ENCODE data around the gene IPO4.
"Not testable (repeated sequence)": the region's sequence is repeated elsewhere in the genome, so short reads cannot be mapped to it uniquely, and the experiment has no call there.

Gene IPO4

GRCh38 chr14:24216345-24216699, 27.7 kb upstream of the IPO4 start:
- no peak for DNase-seq

DNA sequence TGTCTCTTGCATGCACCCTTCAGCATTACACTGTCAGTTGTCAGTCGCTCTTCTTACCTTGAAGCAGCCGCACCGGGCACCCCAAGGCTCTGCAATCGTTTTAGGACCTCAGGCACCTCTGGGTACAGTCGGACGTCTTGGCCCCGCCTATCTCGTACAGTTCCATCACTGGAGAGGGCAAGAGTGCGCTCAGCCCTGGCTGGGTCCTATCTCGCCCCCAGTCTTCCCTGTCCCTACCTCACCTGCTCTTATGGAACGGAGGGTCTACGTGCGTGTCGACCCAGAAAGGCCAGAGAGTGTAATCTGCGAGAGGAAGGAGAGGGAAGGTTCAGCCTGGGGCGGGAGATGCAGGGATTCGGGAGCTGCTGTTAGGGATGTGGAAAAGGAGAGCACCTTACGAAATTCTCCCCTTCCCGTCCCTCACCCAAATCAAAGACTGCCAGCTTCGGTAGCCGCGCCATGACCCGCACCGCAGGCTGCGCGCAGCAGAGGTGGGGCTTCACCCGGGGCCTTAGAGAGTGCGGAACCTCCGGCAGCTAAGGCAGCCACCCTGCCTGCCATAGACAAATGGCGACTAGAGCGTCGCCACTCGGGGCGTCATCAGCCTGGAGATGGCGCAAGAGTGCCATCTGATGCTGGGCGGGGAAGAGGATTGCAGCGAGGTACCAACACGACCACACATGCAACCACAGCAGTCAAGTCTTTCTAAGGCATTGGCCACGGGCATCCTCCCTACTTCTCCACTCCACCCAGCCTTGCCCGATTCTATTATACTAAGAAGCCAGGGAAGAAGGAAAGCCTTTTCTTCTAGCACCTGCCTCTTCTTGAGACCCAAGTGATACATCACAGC, 27.1 kb upstream of the IPO4 start, which contains the start of gene MDP1:
TSS of gene MDP1 (minus strand) at position 572 of the 850 bp plus-strand sequence. CDS start at position 461, 111 bp downstream.
- DNase-seq = peak; percentile 70 to 88

DNA sequence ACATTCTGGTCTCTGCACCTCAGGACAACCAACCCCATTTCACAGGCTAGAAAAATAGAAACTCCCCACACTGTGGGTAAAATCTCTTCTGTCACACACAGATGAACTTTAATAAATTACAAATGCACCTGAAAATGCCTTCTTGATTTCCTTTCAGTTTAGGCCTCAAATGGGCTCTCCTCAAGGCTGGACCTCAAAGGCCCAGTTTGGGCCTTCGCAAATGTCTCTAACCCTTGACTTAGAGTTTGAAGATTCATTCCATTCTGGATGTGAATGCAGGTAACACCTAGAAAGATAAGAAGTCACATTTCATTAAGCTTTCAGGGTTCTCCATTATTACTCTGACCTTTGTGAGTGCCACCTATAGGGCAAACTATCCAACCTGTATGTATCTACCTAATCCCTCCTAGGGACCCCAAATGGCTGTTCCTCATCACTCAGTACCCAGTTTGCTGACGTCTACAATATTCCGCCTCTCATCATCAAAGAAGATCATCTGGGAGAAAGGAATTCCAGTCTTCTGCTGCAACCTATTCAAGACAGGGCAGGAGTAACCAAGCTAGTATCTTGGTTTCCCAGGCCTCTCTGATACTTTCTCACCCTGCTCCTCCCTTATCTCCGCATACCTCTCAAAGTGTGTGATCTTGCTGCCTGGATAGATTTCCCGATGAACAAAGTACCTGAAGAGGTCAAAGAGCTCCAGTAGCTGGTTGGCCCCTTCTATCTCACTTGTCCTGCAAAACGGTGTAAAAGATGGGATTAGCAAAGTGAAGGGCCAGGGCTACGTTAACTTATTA, 25.4 kb upstream of the IPO4 start:
- DNase-seq = no peak

GRCh38 chr14:24212924-24213865, 24.6 kb upstream of the IPO4 start, which contains the start of gene CHMP4A:
Gene CHMP4A (minus strand): TSS chr14:24213488. CDS start chr14:24213439, 49 bp downstream.
- DNase-seq = peak; percentile 97 to 98

GRCh38 chr14:24211311-24211710, 22.7 kb upstream of the IPO4 start:
- DNase-seq = no peak

GRCh38 chr14:24207625-24208024, 19.0 kb upstream of the IPO4 start:
- DNase-seq = no peak

DNA sequence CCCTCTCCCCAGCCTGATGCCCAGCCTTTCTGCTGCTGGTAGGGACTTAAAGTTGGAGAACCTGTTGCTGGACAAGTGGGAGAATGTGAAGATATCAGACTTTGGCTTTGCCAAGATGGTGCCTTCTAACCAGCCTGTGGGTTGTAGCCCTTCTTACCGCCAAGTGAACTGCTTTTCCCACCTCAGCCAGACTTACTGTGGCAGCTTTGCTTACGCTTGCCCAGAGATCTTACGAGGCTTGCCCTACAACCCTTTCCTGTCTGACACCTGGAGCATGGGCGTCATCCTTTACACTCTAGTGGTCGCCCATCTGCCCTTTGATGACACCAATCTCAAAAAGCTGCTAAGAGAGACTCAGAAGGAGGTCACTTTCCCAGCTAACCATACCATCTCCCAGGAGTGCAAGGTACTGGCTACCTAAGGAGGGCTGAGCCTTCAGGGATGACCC, 18.5 kb upstream of the IPO4 start:
- no peak for DNase-seq

GRCh38 chr14:24206260-24207103, 17.9 kb upstream of the IPO4 start:
- no peak for DNase-seq

DNA sequence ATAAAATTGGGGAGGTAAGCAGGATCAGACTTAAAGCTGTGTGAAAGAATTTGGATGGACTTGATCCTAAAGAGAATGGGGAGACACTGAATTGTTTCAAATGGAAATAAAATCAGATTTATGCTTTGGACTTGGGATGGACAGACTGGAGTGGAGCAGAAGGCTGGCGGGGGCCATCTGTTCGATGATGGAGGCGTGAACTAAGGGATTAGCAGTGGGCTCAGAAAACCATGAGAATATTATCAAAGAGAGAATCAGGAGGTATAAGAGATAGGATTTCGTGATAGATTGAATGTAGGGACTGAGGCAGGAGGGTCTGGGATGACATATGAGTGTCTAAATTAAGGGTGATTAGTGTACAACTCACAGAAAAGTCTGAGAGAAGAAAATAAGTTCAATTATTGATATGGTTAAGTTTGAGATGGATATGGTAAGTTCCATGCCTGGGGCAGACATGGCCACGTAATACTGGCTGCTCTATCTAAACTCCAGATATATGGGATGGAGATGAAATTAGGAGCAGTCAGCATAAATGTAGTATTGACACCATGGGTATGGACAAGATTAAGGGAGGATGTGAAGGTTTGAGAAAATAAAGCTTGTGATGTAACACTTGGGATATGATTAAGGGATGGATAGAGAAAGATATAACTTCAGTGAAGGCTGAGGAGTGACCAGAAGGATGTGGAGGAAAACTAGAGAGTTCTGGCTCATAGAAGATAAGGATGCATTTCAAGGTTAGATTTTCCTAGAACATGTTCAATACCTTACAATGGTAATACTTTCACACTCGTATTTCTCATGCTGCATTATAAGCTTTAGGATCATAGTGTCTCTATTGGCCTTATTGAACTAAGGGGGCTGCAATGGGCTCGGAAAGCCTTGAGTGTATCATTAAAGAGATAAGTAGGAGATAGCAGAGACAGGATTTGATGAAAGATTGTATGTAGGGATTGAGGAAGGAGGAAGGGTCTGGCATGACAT, 15.8 kb upstream of the IPO4 start:
- no peak for DNase-seq

GRCh38 chr14:24203249-24203886, 14.8 kb upstream of the IPO4 start:
- DNase-seq = not testable (repeated sequence)

GRCh38 chr14:24202538-24202937, 13.9 kb upstream of the IPO4 start:
- not testable (repeated sequence) for DNase-seq

DNA sequence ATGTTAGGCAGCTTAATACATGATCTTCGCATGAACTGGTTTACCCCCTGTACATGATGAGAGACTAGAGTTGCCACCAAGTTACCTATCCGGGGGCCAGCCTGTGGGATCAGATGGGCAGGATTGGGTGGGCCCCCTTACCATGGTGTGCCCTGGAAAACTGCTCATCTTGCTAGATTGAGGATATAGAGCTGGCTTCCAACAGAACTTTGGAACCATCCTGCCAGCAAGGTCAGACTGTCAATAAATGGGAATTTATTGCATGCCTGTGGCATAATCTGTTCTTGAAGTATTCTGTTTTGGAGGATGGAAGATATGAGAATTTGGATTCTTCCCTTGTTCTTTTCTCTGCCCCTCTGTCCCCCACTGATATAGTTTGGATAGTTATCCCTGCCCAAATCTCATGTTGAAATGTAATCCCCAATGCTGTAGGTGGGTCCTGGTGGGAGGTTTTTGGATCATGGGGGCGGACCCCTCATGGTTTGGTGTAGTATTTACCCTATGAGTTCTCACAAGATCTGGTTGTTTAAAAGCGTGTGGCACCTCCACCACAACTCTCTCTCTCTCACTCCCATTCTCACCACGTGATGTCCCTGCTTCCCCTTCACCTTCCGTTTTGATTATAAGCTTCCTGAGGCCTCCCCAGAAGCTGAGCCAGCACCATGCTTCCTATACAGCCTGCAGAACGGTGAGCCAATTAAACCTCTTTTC, 10.4 kb upstream of the IPO4 start:
- DNase-seq = no peak

DNA sequence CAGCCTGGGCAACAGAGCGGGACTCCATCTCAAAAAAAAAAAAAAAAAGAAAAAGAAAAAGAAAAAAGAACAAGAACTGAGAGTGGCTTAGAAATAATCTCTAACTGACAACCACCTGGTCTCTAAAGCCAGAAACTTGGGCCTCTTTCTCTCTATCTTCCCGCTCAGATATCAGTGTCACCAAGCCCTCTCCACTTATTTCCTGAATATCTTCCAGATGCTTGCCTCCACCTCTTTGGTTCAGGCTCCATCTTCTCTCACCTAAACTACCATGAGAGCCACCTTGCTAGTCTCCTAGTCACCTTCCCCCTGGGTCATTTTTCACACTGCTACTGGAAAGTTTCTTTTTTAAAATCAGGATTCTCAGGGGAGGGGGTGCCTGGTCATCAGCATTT, 8.4 kb upstream of the IPO4 start:
- DNase-seq = no peak

GRCh38 chr14:24196071-24197055, 7.7 kb upstream of the IPO4 start:
- peak in 1 of 2 experiments; percentile 21 for DNase-seq

- peak; percentile 49 to 83 for DNase-seq
Observed at GRCh38 chr14:24195186-24196070, 6.8 kb upstream of the IPO4 start, which contains the start of gene TM9SF1. Gene TM9SF1 (minus strand): TSS chr14:24195441. CDS start chr14:24195019, 422 bp downstream.

DNA sequence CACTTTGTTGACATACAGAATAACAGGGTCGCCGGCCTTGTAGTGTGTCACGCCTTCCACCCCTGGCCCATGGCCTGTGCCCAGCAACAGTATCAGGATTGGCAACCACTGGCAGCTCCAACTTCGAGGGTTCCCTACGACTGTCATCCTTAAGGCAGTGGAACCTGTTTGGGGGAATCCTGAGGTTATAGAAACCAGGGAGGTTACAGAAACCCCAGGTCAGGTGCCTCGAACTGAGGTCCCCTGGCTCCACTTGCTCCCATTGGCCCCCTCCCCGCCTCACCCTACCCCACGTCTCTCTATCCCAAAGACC, 6.2 kb upstream of the IPO4 start:
- DNase-seq = no peak
